Peyer's patch (tissue), 4 donors: ENCODE measurements around the gene TCEANC.

Source experiments
- POLR2A ChIP-seq, 2 donors: fragments of 450-650 bp; IDR thresholded peaks; one replicate each; pipeline ENCODE4 v1.5.1; 2017; ENCODE audit warnings: antibody characterized with exemption in 2 of 2, mild to moderate bottlenecking in 2 of 2, moderate library complexity in 2 of 2
- TF ChIP-seq, protein P1 (sequence below), 6 experiments: fragments of 450-650 bp in 4 of 6; fragments of 200-600 bp in 2 of 6; sonication (generic) in 1 of 6; IDR thresholded peaks; one replicate each; pipeline ENCODE4 v1.5.1; 2017 to 2019; ENCODE audit warnings: antibody characterized with exemption in 6 of 6, mild to moderate bottlenecking in 3 of 6, moderate library complexity in 1 of 6

DNA sequence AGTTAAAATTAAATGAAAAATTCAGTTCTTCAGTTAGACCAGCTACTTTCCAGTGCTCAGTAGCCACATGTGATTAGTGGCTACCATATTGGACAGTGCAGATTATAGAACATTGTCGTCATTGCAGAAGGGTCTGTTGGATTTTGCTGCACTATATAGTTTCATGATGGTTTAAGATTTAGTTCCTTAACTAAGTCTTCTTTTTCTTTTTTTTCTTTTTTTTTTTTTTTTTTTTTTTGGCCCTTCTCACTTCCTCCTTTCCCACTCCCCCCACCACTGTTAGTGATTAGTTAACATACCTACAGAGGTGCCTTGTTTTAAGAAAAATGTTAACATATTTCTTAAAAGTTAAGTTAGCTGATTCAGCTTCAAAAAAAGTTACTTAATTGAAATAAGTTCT lies 45.0 kb downstream of the TCEANC start:
- TF ChIP-seq, protein P1, sequence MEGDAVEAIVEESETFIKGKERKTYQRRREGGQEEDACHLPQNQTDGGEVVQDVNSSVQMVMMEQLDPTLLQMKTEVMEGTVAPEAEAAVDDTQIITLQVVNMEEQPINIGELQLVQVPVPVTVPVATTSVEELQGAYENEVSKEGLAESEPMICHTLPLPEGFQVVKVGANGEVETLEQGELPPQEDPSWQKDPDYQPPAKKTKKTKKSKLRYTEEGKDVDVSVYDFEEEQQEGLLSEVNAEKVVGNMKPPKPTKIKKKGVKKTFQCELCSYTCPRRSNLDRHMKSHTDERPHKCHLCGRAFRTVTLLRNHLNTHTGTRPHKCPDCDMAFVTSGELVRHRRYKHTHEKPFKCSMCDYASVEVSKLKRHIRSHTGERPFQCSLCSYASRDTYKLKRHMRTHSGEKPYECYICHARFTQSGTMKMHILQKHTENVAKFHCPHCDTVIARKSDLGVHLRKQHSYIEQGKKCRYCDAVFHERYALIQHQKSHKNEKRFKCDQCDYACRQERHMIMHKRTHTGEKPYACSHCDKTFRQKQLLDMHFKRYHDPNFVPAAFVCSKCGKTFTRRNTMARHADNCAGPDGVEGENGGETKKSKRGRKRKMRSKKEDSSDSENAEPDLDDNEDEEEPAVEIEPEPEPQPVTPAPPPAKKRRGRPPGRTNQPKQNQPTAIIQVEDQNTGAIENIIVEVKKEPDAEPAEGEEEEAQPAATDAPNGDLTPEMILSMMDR (IDR thresholded peaks at IDR 0.05) = no peak
- TF ChIP-seq POLR2A (IDR thresholded peaks at IDR 0.05) = no peak
